Cardiac muscle cell (in vitro differentiated cells and primary cell): ENCODE results near the gene UNC13A. TPM values are rescaled to one million over a fixed set of nuclear protein-coding genes. Genes with fewer than 3 reads are reported as not detected.
"Not testable (repeated sequence)": the region's sequence is repeated elsewhere in the genome, so short reads cannot be mapped to it uniquely, and the experiment has no call there.

Source experiments
- DNase-seq, 2 donors: peaks; one replicate each; pipeline versions ENCODE4 v3.0.0 to v3.0.0-alpha.2; 2010 to 2017; ENCODE audit warnings: low read depth in 1 of 2, low spot score in 1 of 2
- H3K27ac ChIP-seq: fragments of 200-600 bp; sonication (generic); 2 replicates; pipeline ENCODE4 v1.5.1; 2016
- H3K27me3 ChIP-seq: fragments of 200-600 bp; sonication (generic); 2 replicates; pipeline ENCODE4 v1.6.0; 2016; ENCODE audit warnings: control low read depth
- H3K36me3 ChIP-seq: fragments of 200-600 bp; sonication (generic); 2 replicates; pipeline ENCODE4 v1.5.1; 2016; ENCODE audit warnings: control low read depth
- H3K4me1 ChIP-seq: fragments of 200-600 bp; sonication (generic); 2 replicates; pipeline ENCODE4 v1.8.1; 2017; ENCODE audit warnings: low read depth, mild to moderate bottlenecking, mixed run types
- H3K4me3 ChIP-seq: fragments of 200-600 bp; sonication (generic); 2 replicates; pipeline ENCODE4 v1.5.1; 2016; ENCODE audit warnings: mild to moderate bottlenecking
- H3K9me3 ChIP-seq: fragments of 200-600 bp; sonication (generic); 2 replicates; pipeline ENCODE4 v1.5.1; 2017; ENCODE audit warnings: low read depth, mild to moderate bottlenecking, control low read depth
- polyA plus RNA-seq: library from polyadenylated mRNA; unstranded; fragments of >200 nt; fragmentation: Nextera tagmentation; extraction: Ambion mirVana; gene quantifications from 2 replicates; pipeline ENCODE4 v1.2.1, GENCODE V29; 2016
- total RNA-seq: library from RNA; depleted of rRNA; stranded (reverse); fragments of >200 nt; gene quantifications from 2 replicates; pipeline ENCODE4 v1.2.3, GENCODE V29; 2016
- TF ChIP-seq, protein P1 (sequence below): IDR thresholded peaks from 2 replicates; pipeline ENCODE4 v1.5.1; 2012; ENCODE audit warnings: low read depth, mild to moderate bottlenecking, low read length

The UNC13A gene
- total and polyA plus RNA-seq, 2 experiments from 2014 or later, result 0.31 to 0.54 TPM

DNA sequence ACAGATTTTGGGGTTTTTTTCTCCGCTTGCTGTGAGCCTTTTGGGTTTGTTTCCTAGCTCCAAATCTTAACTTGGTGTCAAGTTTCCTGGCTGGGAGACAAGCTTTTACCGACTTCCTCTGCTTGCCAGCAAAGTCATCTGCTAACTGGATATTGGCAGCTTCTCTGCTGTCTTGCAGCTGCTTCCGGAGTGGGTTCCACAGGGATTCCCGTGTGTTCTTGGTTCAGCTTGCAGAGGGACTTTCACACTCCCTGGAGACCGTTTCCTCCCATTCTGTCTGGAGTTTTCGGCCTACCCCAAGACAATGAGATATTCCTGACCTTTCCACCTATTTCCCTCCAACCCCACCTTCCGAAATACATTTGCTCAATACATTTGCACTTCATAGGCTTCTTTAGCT, 134.9 kb downstream of the UNC13A start:
- Histone ChIP-seq H3K4me1 (no peaks in the 10 kb centered on the region), H3K27ac (peak overlapping the region; percentile 17), H3K36me3 (no peaks in the 10 kb centered on the region), H3K4me3 (no peak overlapping the region), H3K27me3 (no peaks in the 10 kb centered on the region), H3K9me3 (no peaks in the 10 kb centered on the region)
- TF ChIP-seq, protein P1, sequence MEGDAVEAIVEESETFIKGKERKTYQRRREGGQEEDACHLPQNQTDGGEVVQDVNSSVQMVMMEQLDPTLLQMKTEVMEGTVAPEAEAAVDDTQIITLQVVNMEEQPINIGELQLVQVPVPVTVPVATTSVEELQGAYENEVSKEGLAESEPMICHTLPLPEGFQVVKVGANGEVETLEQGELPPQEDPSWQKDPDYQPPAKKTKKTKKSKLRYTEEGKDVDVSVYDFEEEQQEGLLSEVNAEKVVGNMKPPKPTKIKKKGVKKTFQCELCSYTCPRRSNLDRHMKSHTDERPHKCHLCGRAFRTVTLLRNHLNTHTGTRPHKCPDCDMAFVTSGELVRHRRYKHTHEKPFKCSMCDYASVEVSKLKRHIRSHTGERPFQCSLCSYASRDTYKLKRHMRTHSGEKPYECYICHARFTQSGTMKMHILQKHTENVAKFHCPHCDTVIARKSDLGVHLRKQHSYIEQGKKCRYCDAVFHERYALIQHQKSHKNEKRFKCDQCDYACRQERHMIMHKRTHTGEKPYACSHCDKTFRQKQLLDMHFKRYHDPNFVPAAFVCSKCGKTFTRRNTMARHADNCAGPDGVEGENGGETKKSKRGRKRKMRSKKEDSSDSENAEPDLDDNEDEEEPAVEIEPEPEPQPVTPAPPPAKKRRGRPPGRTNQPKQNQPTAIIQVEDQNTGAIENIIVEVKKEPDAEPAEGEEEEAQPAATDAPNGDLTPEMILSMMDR, result no peak
- DNase-seq, result peak in 1 of 2 donors; percentile 98

DNA sequence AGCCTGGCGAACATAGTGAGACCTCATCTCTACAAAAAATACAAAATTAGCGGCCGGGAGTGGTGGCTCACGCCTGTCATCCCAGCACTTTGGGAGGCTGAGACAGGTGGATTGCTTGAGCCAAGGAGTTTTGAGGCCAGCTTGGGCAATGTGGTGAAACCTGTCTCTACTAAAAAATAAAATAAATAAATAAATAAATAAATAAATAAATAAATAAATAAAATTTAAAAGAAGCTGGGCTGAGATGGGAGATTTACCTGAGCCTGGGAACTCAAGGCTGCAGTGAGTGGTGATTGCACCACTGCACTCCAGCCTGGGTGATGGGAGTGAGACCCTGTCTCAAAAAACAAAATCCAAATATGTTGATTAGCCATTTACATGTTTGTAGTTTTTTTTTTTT, 135.4 kb downstream of the UNC13A start:
- not testable (repeated sequence) for H3K36me3 ChIP-seq, H3K27ac ChIP-seq, H3K4me3 ChIP-seq, H3K27me3 ChIP-seq, H3K9me3 ChIP-seq, H3K4me1 ChIP-seq, DNase-seq

Other genes starting within 250 kb of the UNC13A start
- 3.2 and 3.3 TPM in 2 replicates for gene TMEM221, start 239.7 kb downstream of the UNC13A start, total RNA-seq
- gene TMEM221, start 239.7 kb downstream of the UNC13A start, polyA plus RNA-seq, result 5.7 and 6.0 TPM in 2 replicates
- gene NXNL1, start 227.4 kb downstream of the UNC13A start, total RNA-seq, result not detected in 2 replicates
- gene NXNL1, start 227.4 kb downstream of the UNC13A start, polyA plus RNA-seq, result 0.16 TPM in 1 of 2 replicates, not detected in the other
- 28.5 and 40.4 TPM in 2 replicates for gene SLC27A1, start 217.8 kb downstream of the UNC13A start, total RNA-seq
- 30.1 and 31.8 TPM in 2 replicates for gene SLC27A1, start 217.8 kb downstream of the UNC13A start, polyA plus RNA-seq
- gene PGLS, start 176.7 kb downstream of the UNC13A start, total RNA-seq, result 150 and 177 TPM in 2 replicates
- 116 and 118 TPM in 2 replicates for gene PGLS, start 176.7 kb downstream of the UNC13A start, polyA plus RNA-seq
- gene COLGALT1, start 132.7 kb downstream of the UNC13A start, total RNA-seq, result 62.9 and 93.5 TPM in 2 replicates
- gene COLGALT1, start 132.7 kb downstream of the UNC13A start, polyA plus RNA-seq, result 41.1 and 60.9 TPM in 2 replicates
- gene MAP1S, start 31.1 kb upstream of the UNC13A start, total RNA-seq, result 48.6 and 61.7 TPM in 2 replicates
- gene MAP1S, start 31.1 kb upstream of the UNC13A start, polyA plus RNA-seq, result 60.4 and 73.9 TPM in 2 replicates
- gene FCHO1, start 63.1 kb upstream of the UNC13A start, total RNA-seq, result 1.8 and 3.1 TPM in 2 replicates
- gene FCHO1, start 63.1 kb upstream of the UNC13A start, polyA plus RNA-seq, result 2.5 and 4.3 TPM in 2 replicates
- not detected in 2 replicates for gene B3GNT3, start 106.8 kb upstream of the UNC13A start, total RNA-seq
- gene B3GNT3, start 106.8 kb upstream of the UNC13A start, polyA plus RNA-seq, result 0.55 TPM in 1 of 2 replicates, not detected in the other
- gene INSL3, start 133.2 kb upstream of the UNC13A start, total RNA-seq, result 0.25 and 0.63 TPM in 2 replicates
- gene INSL3, start 133.2 kb upstream of the UNC13A start, polyA plus RNA-seq, result 0.47 TPM in 1 of 2 replicates, not detected in the other
- 3.2 and 14.5 TPM in 2 replicates for gene JAK3, start 159.6 kb upstream of the UNC13A start, total RNA-seq
- 1.5 and 11.0 TPM in 2 replicates for gene JAK3, start 159.6 kb upstream of the UNC13A start, polyA plus RNA-seq
- gene RPL18A, start 171.6 kb upstream of the UNC13A start, total RNA-seq, result 1,484 and 1,728 TPM in 2 replicates
- gene RPL18A, start 171.6 kb upstream of the UNC13A start, polyA plus RNA-seq, result 930 and 1,120 TPM in 2 replicates
- gene SLC5A5, start 183.6 kb upstream of the UNC13A start, total RNA-seq, result 0.04 and 0.21 TPM in 2 replicates
- gene SLC5A5, start 183.6 kb upstream of the UNC13A start, polyA plus RNA-seq, result not detected in 2 replicates
- gene CCDC124, start 244.7 kb upstream of the UNC13A start, total RNA-seq, result 80.5 and 103 TPM in 2 replicates
- gene CCDC124, start 244.7 kb upstream of the UNC13A start, polyA plus RNA-seq, result 172 and 200 TPM in 2 replicates